HG02981 (cell line): ENCODE data around the gene TRIM65.
"Not testable (repeated sequence)": the region's sequence is repeated elsewhere in the genome, so short reads cannot be mapped to it uniquely, and the experiment has no call there.

Experiments
- ATAC-seq: cut with Tn5 transposase; IDR thresholded peaks from one replicate; pipeline ENCODE4 v1.9.1; 2021; ENCODE audit warnings: mild to moderate bottlenecking, moderate library complexity; ENCODE audit not compliant: unreplicated experiment

Gene TRIM65

GRCh38 chr17:75854881-75855309 lies 41.9 kb downstream of the TRIM65 start:
- no peak for ATAC-seq

DNA sequence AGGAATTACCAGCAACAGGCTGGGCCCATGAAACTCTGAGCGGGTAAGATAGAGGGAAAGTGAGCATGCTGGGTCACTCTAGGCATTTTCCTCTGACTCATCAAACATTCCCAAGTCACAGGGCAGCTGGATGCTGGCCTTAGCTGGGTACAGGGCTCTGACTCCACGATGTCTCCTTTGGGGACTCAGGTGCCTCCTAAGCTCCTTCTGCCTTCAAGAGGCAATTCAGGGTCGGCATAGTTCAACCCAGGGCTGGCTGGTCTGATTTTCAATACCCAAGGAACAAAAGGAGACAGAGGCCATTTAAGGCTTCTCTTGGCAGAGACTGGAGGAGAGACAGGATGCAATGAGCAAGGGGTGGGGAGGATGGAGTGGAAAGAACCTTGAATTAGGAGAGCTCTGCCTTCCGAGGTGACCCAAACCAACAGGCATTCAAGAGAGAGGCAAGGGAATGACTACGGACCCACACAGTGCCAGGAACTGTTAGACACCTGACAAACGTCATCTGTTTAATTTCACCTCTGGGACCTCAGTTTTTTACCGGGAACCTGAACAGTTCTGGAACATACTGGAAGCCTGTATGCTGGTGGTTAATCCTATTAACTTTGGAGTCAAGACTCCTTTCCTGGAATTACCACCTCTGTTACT lies 42.5 kb downstream of the TRIM65 start:
- no peak for ATAC-seq

DNA sequence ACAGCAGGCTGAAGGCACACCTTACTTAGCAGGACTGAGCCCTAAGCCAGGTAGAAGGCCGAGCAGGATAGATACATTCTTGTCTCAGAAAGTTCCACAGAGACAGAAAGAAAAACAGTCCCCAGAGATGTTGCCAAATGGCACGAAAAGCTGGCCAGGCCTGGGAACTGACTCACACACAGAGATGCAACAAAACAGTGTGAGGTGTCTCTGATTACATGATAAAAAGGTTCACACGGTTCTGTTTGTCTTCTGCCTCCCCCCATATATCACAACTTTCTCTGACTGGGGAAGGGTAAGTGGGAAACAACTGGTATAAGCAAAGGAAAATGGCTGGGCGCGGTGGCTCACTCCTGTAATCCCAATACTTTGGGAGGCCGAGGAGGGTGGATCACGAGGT lies 43.3 kb downstream of the TRIM65 start:
- no peak for ATAC-seq

DNA sequence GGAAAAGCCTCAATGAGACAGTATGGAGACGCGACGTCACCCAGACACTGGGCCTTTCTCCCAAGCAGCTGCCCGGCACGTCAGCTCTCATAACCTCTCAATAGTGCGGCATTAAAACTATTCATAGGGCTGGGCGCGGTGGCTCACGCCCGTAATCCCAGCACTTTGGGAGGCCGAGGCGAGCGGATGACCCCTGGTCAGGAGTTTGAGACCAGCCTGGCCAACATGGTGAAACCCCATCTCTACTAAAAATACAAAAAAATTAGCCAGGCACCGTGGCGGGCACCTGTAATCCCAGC lies 45.1 kb downstream of the TRIM65 start:
- not testable (repeated sequence) for ATAC-seq

DNA sequence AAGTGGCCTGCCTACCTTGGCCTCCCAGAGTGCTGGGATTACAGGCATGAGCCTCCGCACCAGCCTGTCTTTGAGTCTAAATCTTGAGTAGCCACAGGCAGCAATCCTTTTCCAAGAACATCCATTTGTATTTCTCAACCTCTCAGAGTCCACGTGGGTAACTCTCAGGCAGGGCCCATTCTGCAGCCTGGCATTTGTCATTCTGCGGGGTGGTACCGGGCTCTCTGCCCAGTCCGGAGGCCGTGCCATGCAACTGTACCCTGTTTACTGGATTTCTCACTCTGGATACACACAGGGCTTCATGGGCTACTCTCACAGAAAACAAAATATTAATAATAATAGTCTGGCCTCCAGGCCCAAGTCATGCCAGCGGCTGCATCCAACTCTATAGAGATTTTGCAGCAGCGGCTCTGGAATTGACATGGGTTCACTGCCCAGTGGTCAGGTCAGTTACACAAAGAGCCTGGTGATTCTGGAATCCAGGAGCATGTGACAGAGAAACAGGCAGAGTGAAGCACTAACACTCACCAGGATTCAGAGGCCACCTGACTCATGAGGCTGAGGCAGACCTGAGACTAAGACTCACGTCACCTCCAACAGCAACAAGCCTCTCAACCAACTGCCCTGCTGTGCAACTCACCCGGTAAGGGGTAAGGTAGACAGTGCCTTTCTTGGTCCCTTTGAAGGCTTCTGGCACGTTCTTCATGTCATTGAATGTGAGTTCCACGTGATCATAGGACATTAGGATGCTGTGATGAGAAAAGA lies 45.6 kb downstream of the TRIM65 start:
- no peak for ATAC-seq

GRCh38 chr17:75849724-75850123 lies 47.0 kb downstream of the TRIM65 start:
- no peak for ATAC-seq

GRCh38 chr17:75849279-75849646 lies 47.5 kb downstream of the TRIM65 start:
- ATAC-seq = no peak

GRCh38 chr17:75848523-75849278 lies 48.0 kb downstream of the TRIM65 start:
- ATAC-seq = no peak

- ATAC-seq = no peak
These were observed 48.9 kb downstream of the TRIM65 start for GRCh38 chr17:75847614-75848522.

- ATAC-seq = no peak
These were observed 49.8 kb downstream of the TRIM65 start for GRCh38 chr17:75846692-75847613.

DNA sequence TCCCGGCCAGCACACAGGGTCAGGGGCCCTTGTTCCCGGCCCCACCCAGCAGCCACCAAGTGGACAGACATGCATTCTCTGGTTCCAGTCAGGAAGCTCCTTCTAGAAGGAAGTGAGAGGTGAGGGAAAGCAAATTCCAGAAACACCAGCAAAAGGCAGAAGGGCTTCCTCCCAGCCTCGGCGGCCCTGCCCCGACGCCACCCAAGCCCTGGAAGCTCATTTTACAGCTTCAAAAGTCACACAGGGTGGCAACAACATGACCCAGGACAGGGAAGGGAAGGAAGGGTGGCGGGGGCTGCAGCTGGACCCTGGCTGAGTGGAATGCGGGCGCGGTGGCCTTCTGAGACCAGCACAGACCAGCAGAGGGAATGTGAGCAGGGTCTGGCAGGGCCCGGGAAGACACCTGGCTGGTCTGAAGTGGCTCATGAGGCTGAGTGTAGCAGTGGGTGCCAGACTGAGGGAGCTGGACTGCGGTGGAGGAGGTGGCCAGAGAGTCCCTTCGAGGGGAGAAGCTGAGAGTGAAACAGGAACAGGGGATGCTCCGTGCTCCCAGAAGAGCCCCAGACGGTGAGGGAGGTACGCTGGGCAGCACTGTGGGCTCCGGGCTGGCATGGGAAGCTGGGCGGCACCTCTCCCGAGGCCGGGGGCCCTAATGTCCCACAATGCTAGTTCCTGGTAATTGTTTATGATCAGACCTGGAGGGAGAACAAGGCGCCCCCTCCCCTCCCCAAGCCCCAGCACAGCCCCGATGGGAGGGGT lies 50.6 kb downstream of the TRIM65 start:
- ATAC-seq = no peak

GRCh38 chr17:75845058-75845711 lies 51.6 kb downstream of the TRIM65 start:
- peak; percentile 82 for ATAC-seq

DNA sequence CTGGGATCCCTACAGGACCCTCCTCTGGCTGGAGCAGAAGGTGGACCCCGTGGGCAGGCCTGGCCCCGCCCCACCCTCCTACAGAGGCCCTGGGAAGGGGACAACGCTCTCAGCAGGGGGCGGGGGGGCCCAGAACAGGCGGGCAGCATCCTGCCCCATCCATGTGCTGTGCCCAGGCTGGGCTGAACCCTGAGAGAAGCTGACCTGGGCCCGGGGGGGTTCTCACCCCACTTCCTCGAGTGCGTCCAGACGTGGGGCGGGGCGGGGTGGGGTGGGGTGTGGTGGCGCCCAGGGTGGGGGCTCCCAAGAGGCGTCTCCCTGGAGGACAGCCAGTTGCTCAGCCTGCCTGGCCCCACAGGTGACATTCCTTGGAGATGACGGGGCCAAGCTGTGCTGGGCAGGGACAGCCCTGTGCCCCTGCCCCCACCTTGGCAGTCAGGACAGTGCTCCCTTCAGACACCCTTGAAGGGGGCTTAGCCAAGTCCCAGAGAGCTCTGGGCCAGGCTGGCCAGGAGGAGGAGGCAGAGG lies 52.2 kb downstream of the TRIM65 start:
- ATAC-seq = peak; percentile 7

GRCh38 chr17:75843577-75844529 lies 52.9 kb downstream of the TRIM65 start, which contains the start of gene UNC13D:
Gene UNC13D (minus strand): TSS chr17:75844404. CDS start chr17:75844337, 67 bp downstream.
- peak; percentile 20 for ATAC-seq

- no peak for ATAC-seq
These were observed 53.7 kb downstream of the TRIM65 start for GRCh38 chr17:75842963-75843576.

- ATAC-seq = no peak
These were observed 54.3 kb downstream of the TRIM65 start for GRCh38 chr17:75842411-75842810.

DNA sequence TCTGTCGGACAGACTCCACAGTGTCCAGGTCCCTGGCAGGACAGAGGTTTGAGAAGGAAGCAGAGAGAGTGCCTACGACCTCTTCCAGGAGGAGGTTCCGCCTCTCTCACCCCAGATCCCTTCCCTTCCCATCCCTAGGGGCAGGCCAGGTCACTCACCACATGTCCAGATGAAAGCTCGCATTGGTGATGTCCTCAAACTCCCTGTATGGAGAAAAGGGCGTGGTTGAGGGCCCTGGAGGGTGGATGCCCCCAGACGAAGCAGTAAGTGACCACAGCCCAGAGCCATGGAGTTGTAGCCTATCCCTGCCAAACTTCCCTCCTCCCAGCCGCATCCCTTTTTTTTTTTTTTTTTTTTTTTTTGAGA lies 56.0 kb downstream of the TRIM65 start:
- ATAC-seq = no peak
